HL-60 (cell line): ENCODE results near the gene FANCE.

ENCODE experiments used
- DNase-seq, 2 experiments: peaks; one replicate each; pipeline ENCODE4 v3.0.0-alpha.2; 2010 to 2020; ENCODE audit warnings: low read depth in 1 of 2, low spot score in 1 of 2
- H3K27ac ChIP-seq: fragments of 250-450 bp; sonication (Bioruptor Pico); replicated peaks from 2 replicates; pipeline ENCODE4 v1.5.1; 2020; ENCODE audit warnings: mild to moderate bottlenecking, moderate library complexity
- H3K27me3 ChIP-seq: fragments of 250-450 bp; sonication (Bioruptor Pico); 2 replicates; pipeline ENCODE4 v1.5.1; 2021; ENCODE audit warnings: mild to moderate bottlenecking, moderate library complexity; ENCODE audit not compliant: insufficient read depth, poor library complexity, severe bottlenecking
- H3K4me3 ChIP-seq: replicated peaks from 2 replicates; pipeline ENCODE4 v1.5.1; 2011; ENCODE audit warnings: mild to moderate bottlenecking, control low read depth, low read length; ENCODE audit not compliant: insufficient read depth
- CTCF ChIP-seq: IDR thresholded peaks from one replicate; pipeline ENCODE4 v1.5.1; 2011; ENCODE audit warnings: low read length, control low read depth, inconsistent platforms; ENCODE audit not compliant: insufficient read depth
- GABPA ChIP-seq: IDR thresholded peaks from 2 replicates; pipeline ENCODE4 v1.6.1; 2012; ENCODE audit warnings: low read depth
- POLR2AphosphoS5 ChIP-seq: IDR thresholded peaks from 2 replicates; pipeline ENCODE4 v1.6.1; 2012; ENCODE audit warnings: low read depth
- REST ChIP-seq: IDR thresholded peaks from 2 replicates; pipeline ENCODE4 v1.6.1; 2012; ENCODE audit warnings: low read depth; ENCODE audit not compliant: insufficient replicate concordance
- SPI1 ChIP-seq: IDR thresholded peaks from 2 replicates; pipeline ENCODE4 v1.6.1; 2012; ENCODE audit warnings: low read depth, mild to moderate bottlenecking, borderline replicate concordance

FANCE gene

GRCh38 chr6:35493307-35493983 is 41.3 kb downstream of the FANCE start:
- no peak for TF ChIP-seq CTCF
- TF ChIP-seq SPI1 = no peak
- no peak for TF ChIP-seq POLR2AphosphoS5
- TF ChIP-seq REST = no peak
- no peak for TF ChIP-seq GABPA
- no peaks in the 10 kb centered on the region for H3K27me3 ChIP-seq
- no peak overlapping the region for H3K27ac ChIP-seq
- no peak overlapping the region for H3K4me3 ChIP-seq
- DNase-seq = no peak

- Histone ChIP-seq H3K27me3 (no peaks in the 10 kb centered on the region), H3K27ac (no peak overlapping the region), H3K4me3 (no peak overlapping the region)
- peak; percentile 74; the same call in 1 of the 2 replicates for TF ChIP-seq SPI1
- no peak for TF ChIP-seq REST
- peak; percentile 45; the same call in 1 of the 2 replicates for TF ChIP-seq POLR2AphosphoS5
- DNase-seq = peak; percentile 58 to 69
These were observed 42.0 kb downstream of the FANCE start for GRCh38 chr6:35494161-35494563.

GRCh38 chr6:35495258-35496035 is 43.3 kb downstream of the FANCE start:
- no peak overlapping the region for H3K27ac ChIP-seq
- DNase-seq = no peak
- H3K27me3 ChIP-seq = no peaks in the 10 kb centered on the region
- TF ChIP-seq SPI1 = no peak
- no peak for TF ChIP-seq REST
- TF ChIP-seq POLR2AphosphoS5 = no peak
- no peak for TF ChIP-seq CTCF
- no peak for TF ChIP-seq GABPA
- H3K4me3 ChIP-seq = no peak overlapping the region
